NCI-H748 (cell line): ENCODE measurements around the gene TENM4.
"Not testable (repeated sequence)": the region's sequence is repeated elsewhere in the genome, so short reads cannot be mapped to it uniquely, and the experiment has no call there.

ENCODE experiments used
- DNase-seq: peaks from one replicate; lab custom pipeline; 2025; ENCODE audit not compliant: unreplicated experiment; lab: John Stamatoyannopoulos, UW

Gene TENM4

GRCh38 chr11:78879094-78879980 lies 561.5 kb downstream of the TENM4 start:
- DNase-seq = not testable (repeated sequence)

- DNase-seq = no peak
Observed at GRCh38 chr11:78878631-78879030, 562.2 kb downstream of the TENM4 start.

GRCh38 chr11:78876676-78877075 lies 564.2 kb downstream of the TENM4 start:
- no peak for DNase-seq

GRCh38 chr11:78870655-78871054 lies 570.2 kb downstream of the TENM4 start:
- DNase-seq = no peak

GRCh38 chr11:78869293-78869692 lies 571.5 kb downstream of the TENM4 start:
- no peak for DNase-seq

GRCh38 chr11:78868563-78868962 lies 572.3 kb downstream of the TENM4 start:
- no peak for DNase-seq

- no peak for DNase-seq
Observed at GRCh38 chr11:78860720-78861422, 580.0 kb downstream of the TENM4 start.

GRCh38 chr11:78857688-78858087 lies 583.1 kb downstream of the TENM4 start:
- no peak for DNase-seq

- DNase-seq = no peak
Observed at GRCh38 chr11:78856211-78856610, 584.6 kb downstream of the TENM4 start.

- DNase-seq = no peak
Observed at GRCh38 chr11:78855116-78855515, 585.7 kb downstream of the TENM4 start.

GRCh38 chr11:78853521-78853920 lies 587.3 kb downstream of the TENM4 start:
- no peak for DNase-seq

GRCh38 chr11:78851878-78852586 lies 588.8 kb downstream of the TENM4 start:
- peak; percentile 49 for DNase-seq

- no peak for DNase-seq
Observed at GRCh38 chr11:78850078-78850477, 590.8 kb downstream of the TENM4 start.

GRCh38 chr11:78846269-78846668 lies 594.6 kb downstream of the TENM4 start:
- no peak for DNase-seq

GRCh38 chr11:78845496-78845895 lies 595.3 kb downstream of the TENM4 start:
- DNase-seq = no peak

GRCh38 chr11:78841456-78842060 lies 599.3 kb downstream of the TENM4 start:
- no peak for DNase-seq

- DNase-seq = no peak
Observed at GRCh38 chr11:78840623-78841022, 600.2 kb downstream of the TENM4 start.

- no peak for DNase-seq
Observed at GRCh38 chr11:78840200-78840599, 600.6 kb downstream of the TENM4 start.

- DNase-seq = no peak
Observed at GRCh38 chr11:78838417-78838816, 602.4 kb downstream of the TENM4 start.

- DNase-seq = no peak
Observed at GRCh38 chr11:78835646-78836045, 605.2 kb downstream of the TENM4 start.

GRCh38 chr11:78834886-78835285 lies 605.9 kb downstream of the TENM4 start:
- no peak for DNase-seq
